CD4-positive, alpha-beta T cell (primary cell): Measurements from ENCODE around the gene FSTL4. TPM values are rescaled to one million over a fixed set of nuclear protein-coding genes. Genes with fewer than 3 reads are reported as not detected.

Source experiments
- ATAC-seq: fragments of 200-7000 bp; cut with Tn5 transposase; one replicate; pipeline ENCODE4 v1.10.0; 2022; ENCODE audit warnings: mild to moderate bottlenecking; ENCODE audit not compliant: poor library complexity
- CTCF ChIA-PET: fragments of 350-600 bp; sonication (Branson Sonifier 250); formaldehyde crosslinking; loops from one replicate; lab custom pipeline; 2021; ENCODE audit warnings: antibody characterized with exemption, inconsistent platforms; lab: Charles Lee
- POLR2A ChIA-PET: fragments of 350-600 bp; sonication (Branson Sonifier 250); formaldehyde crosslinking; loops from one replicate; lab custom pipeline; 2021; ENCODE audit warnings: antibody characterized with exemption, inconsistent platforms; lab: Charles Lee
- DNase-seq, 14 experiments: peaks; one replicate each; pipeline ENCODE4 v3.0.0-alpha.2; 2013 to 2020; ENCODE audit warnings: mixed read lengths in 2 of 14
- H3K27ac ChIP-seq, 2 donors: one replicate each; pipeline versions ENCODE4 v1.5.1 to v1.7.0; 2013; ENCODE audit warnings: low read length in 2 of 2, low read depth in 1 of 2, mild to moderate bottlenecking in 1 of 2
- H3K27me3 ChIP-seq, 2 experiments: 1 replicate in 1 of 2; 2 replicates in 1 of 2; pipeline versions ENCODE4 v1.6.1 to v1.7.0; 2013; ENCODE audit warnings: low read length in 2 of 2, control low read depth in 1 of 2, mild to moderate bottlenecking in 1 of 2, moderate library complexity in 1 of 2; ENCODE audit not compliant: insufficient read depth in 2 of 2, control insufficient read depth in 1 of 2
- H3K36me3 ChIP-seq: one replicate; pipeline ENCODE4 v1.6.1; 2013; ENCODE audit warnings: low read length, control low read depth; ENCODE audit not compliant: insufficient read depth
- H3K4me1 ChIP-seq: one replicate; pipeline ENCODE4 v1.6.1; 2013; ENCODE audit warnings: low read length, control low read depth; ENCODE audit not compliant: insufficient read depth
- H3K4me3 ChIP-seq: one replicate; pipeline ENCODE4 v1.5.1; 2013; ENCODE audit warnings: mild to moderate bottlenecking, low read length, moderate library complexity
- H3K9me3 ChIP-seq, 2 experiments: 1 replicate in 1 of 2; 2 replicates in 1 of 2; pipeline versions ENCODE4 v1.6.1 to v1.7.0; 2013; ENCODE audit warnings: low read length in 2 of 2, mild to moderate bottlenecking in 2 of 2, control low read depth in 1 of 2, moderate library complexity in 1 of 2; ENCODE audit not compliant: control insufficient read depth in 1 of 2, insufficient read depth in 1 of 2
- H3K27ac Mint-ChIP-seq: one replicate; pipeline ENCODE4 v1.8.0; 2020; ENCODE audit warnings: mixed read lengths
- H3K27me3 Mint-ChIP-seq: one replicate; pipeline ENCODE4 v1.8.0; 2021; ENCODE audit warnings: mixed read lengths
- H3K36me3 Mint-ChIP-seq: one replicate; pipeline ENCODE4 v1.8.0; 2021; ENCODE audit warnings: low read depth, mixed read lengths
- H3K4me1 Mint-ChIP-seq: one replicate; pipeline ENCODE4 v1.8.0; 2021; ENCODE audit warnings: low read depth, mixed read lengths
- H3K4me3 Mint-ChIP-seq: one replicate; pipeline ENCODE4 v1.8.0; 2020; ENCODE audit warnings: mild to moderate bottlenecking, mixed read lengths
- H3K9me3 Mint-ChIP-seq: one replicate; pipeline ENCODE4 v1.8.0; 2020; ENCODE audit warnings: mixed read lengths
- CTCF ChIP-seq: fragments of 200-600 bp; IDR thresholded peaks from one replicate; pipeline ENCODE4 v1.8.0; 2022; ENCODE audit warnings: antibody characterized with exemption, mild to moderate bottlenecking
- intact Hi-C, 2 experiments: fragments of 100-400 bp; cut with DNase I in 1 of 2; cut with micrococcal nuclease in 1 of 2; formaldehyde crosslinking; loops; one replicate each; pipeline versions ENCODE4 v1.15.1 to v1.9.0; 2023 to 2025; cut with DNase I, micrococcal nuclease
- total RNA-seq, 174 experiments: library from RNA in 2 of 174; stranded (reverse) in 2 of 174; gene quantifications; one replicate each; pipeline ENCODE4 v1.2.3 and lab custom pipeline; 2021 to 2026

The FSTL4 gene
- total RNA-seq, 2 experiments from 2014 or later, result not detected

DNA sequence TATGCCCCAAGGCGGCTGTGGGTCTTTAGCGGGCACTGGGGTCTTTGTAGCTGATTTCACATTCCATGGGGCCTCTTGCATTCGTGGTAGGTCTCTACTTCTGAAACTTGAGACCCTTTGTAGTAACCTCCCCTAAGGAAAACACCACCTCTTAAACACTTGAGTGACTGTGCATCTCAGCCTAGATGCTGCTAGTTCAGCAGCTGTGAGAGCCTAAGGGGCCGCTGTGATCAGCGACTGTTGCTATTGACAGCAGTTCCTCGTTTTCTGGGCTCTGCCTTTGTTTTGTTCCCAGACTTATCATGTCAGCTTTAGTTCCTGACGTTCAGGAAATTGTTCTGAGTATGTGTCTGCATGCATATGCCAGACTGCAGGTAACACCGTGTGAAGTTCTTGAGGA lies 389.4 kb downstream of the FSTL4 start:
- Histone ChIP-seq H3K9me3 (no peaks in the 10 kb centered on the region), H3K4me3 (no peak overlapping the region), H3K36me3 (no peaks in the 10 kb centered on the region), H3K4me1 (no peaks in the 10 kb centered on the region), H3K27me3 (no peaks in the 10 kb centered on the region), H3K27ac (no peak overlapping the region)
- DNase-seq (no peak), ATAC-seq (no peak)
- no peaks in the 10 kb centered on the region for H3K36me3 Mint-ChIP-seq
- POLR2A ChIA-PET, result no interaction called here
- intact Hi-C loops, result no loop called here
- no peak overlapping the region for H3K4me3 Mint-ChIP-seq
- no peaks in the 10 kb centered on the region for H3K27me3 Mint-ChIP-seq
- no peaks in the 10 kb centered on the region for H3K4me1 Mint-ChIP-seq
- no peak for TF ChIP-seq CTCF
- no peak overlapping the region for H3K27ac Mint-ChIP-seq
- no peaks in the 10 kb centered on the region for H3K9me3 Mint-ChIP-seq
- CTCF ChIA-PET, result no interaction called here

- Histone ChIP-seq H3K27me3 (no peaks in the 10 kb centered on the region), H3K27ac (no peak overlapping the region), H3K4me1 (no peaks in the 10 kb centered on the region), H3K4me3 (no peak overlapping the region), H3K9me3 (no peaks in the 10 kb centered on the region), H3K36me3 (no peaks in the 10 kb centered on the region)
- no peak for DNase-seq
- ChIA-PET POLR2A (no interaction called here), CTCF (no interaction called here)
- H3K36me3 Mint-ChIP-seq, result no peaks in the 10 kb centered on the region
- no peak for ATAC-seq
- intact Hi-C loops, result no loop called here
- no peak overlapping the region for H3K4me3 Mint-ChIP-seq
- TF ChIP-seq CTCF, result no peak
- H3K27ac Mint-ChIP-seq, result no peak overlapping the region
- H3K4me1 Mint-ChIP-seq, result no peaks in the 10 kb centered on the region
- H3K27me3 Mint-ChIP-seq, result no peaks in the 10 kb centered on the region
- H3K9me3 Mint-ChIP-seq, result no peaks in the 10 kb centered on the region
Measured at GRCh38 chr5:133222521-133222920, 389.8 kb downstream of the FSTL4 start.

- no peaks in the 10 kb centered on the region for H3K27me3 Mint-ChIP-seq
- ATAC-seq (no peak), DNase-seq (no peak)
- no peaks in the 10 kb centered on the region for H3K9me3 Mint-ChIP-seq
- H3K4me1 Mint-ChIP-seq, result no peaks in the 10 kb centered on the region
- Histone ChIP-seq H3K36me3 (no peaks in the 10 kb centered on the region), H3K27ac (no peak overlapping the region), H3K27me3 (no peaks in the 10 kb centered on the region), H3K4me3 (no peak overlapping the region), H3K9me3 (no peaks in the 10 kb centered on the region), H3K4me1 (no peaks in the 10 kb centered on the region)
- POLR2A ChIA-PET, result no interaction called here
- CTCF ChIA-PET, result no interaction called here
- intact Hi-C loops, result no loop called here
- H3K27ac Mint-ChIP-seq, result no peak overlapping the region
- no peak for TF ChIP-seq CTCF
- no peaks in the 10 kb centered on the region for H3K36me3 Mint-ChIP-seq
- H3K4me3 Mint-ChIP-seq, result no peak overlapping the region
Measured at GRCh38 chr5:133222040-133222439, 390.3 kb downstream of the FSTL4 start.
